Endothelial cell of umbilical vein (primary cell): ENCODE data around the gene SPRED3.

Experiments used
- EZH2 ChIP-seq: IDR thresholded peaks from 2 replicates; pipeline ENCODE4 v1.6.1; 2012; ENCODE audit warnings: borderline replicate concordance, low read depth, mild to moderate bottlenecking, moderate library complexity, low read length, inconsistent platforms; ENCODE audit not compliant: severe bottlenecking
- POLR2A ChIP-seq: IDR thresholded peaks from 2 replicates; pipeline ENCODE4 v1.6.1; 2012; ENCODE audit warnings: low read depth, mild to moderate bottlenecking, control low read depth, low read length
- TF ChIP-seq, protein P1 (sequence below), 2 donors: IDR thresholded peaks; 1 replicate in 1 of 2; 2 replicates in 1 of 2; pipeline ENCODE4 v1.5.1; 2011; ENCODE audit warnings: low read length in 2 of 2, mild to moderate bottlenecking in 2 of 2, moderate library complexity in 2 of 2, control low read depth in 1 of 2, inconsistent platforms in 1 of 2, low read depth in 1 of 2; ENCODE audit not compliant: insufficient read depth in 1 of 2; ENCODE audit errors: extremely low read depth in 1 of 2
- TF ChIP-seq, protein P2 (sequence below): IDR thresholded peaks from 2 replicates; pipeline ENCODE4 v1.6.1; 2011; ENCODE audit not compliant: insufficient read depth, insufficient read length

DNA sequence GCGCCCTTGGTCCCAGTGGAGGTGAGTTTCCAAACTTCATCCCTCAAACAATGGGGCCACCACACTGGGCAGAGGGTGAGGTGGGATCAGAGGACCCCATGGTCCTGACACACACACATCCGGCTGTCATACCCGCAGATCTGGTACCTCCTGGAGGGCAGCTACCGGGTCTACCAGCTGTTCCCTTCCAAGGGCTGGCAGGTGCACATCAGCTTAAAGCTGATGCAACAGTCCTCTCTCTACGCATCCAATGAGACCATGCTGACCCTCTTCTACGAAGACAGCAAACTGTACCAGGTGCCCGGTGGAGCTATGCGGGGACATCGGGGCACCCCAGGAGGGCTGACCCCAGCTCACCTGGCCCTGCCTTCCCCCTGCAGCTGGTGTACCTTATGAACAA lies 28.1 kb upstream of the SPRED3 start:
- TF ChIP-seq, protein P1, sequence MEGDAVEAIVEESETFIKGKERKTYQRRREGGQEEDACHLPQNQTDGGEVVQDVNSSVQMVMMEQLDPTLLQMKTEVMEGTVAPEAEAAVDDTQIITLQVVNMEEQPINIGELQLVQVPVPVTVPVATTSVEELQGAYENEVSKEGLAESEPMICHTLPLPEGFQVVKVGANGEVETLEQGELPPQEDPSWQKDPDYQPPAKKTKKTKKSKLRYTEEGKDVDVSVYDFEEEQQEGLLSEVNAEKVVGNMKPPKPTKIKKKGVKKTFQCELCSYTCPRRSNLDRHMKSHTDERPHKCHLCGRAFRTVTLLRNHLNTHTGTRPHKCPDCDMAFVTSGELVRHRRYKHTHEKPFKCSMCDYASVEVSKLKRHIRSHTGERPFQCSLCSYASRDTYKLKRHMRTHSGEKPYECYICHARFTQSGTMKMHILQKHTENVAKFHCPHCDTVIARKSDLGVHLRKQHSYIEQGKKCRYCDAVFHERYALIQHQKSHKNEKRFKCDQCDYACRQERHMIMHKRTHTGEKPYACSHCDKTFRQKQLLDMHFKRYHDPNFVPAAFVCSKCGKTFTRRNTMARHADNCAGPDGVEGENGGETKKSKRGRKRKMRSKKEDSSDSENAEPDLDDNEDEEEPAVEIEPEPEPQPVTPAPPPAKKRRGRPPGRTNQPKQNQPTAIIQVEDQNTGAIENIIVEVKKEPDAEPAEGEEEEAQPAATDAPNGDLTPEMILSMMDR (IDR thresholded peaks at IDR 0.05; ENCODE audit: extremely low read depth in 1 of 2, insufficient read depth in 1 of 2, low read depth in 1 of 2, low read length in 2 of 2) = no peak
- TF ChIP-seq POLR2A = no peak
- TF ChIP-seq, protein P2, sequence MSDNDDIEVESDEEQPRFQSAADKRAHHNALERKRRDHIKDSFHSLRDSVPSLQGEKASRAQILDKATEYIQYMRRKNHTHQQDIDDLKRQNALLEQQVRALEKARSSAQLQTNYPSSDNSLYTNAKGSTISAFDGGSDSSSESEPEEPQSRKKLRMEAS = no peak
- no peak for TF ChIP-seq EZH2
